Measurements from ENCODE around the gene ALG6.
"Not testable (repeated sequence)": the region's sequence is repeated elsewhere in the genome, so short reads cannot be mapped to it uniquely, and the experiment has no call there.

ALG6 gene

DNA sequence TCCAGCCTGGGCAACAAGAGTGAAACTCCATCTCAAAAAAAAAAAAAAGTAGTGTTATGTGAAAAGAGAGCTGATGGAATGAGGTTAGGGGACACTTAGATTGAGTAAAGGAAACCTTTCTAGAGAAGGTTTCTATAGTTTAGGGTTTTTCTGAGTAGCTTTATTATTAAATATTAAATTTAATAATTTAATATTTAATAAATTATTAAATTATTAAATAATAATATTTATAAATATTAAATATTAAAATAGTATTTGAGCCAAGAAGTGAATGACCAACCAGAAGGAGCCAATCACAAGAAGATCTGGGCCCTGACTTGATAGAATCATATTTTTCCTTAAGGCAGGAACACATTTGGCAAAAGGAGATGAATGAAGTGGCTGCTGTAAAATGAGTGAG lies 50.7 kb downstream of the ALG6 start:
- DNase-seq: no peak

DNA sequence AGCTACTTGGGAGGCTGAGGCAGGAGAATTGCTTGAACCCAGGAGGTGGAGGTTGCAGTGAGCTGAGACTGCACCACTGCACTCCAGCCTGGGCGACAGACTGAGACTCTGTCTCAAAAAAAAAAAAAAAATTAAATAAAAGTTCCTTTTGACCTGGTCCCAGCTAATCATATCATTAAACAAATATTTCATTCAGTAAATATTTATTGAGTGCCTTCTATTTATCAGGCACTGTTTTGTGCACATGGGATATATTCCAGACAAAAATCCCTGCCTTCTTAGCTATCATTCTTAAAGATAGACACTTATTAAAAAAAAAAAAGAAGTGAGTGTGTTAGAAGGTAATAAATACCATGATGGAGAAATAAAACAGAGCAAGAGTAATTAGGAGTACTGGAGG lies 53.3 kb downstream of the ALG6 start:
- not testable (repeated sequence) for DNase-seq

DNA sequence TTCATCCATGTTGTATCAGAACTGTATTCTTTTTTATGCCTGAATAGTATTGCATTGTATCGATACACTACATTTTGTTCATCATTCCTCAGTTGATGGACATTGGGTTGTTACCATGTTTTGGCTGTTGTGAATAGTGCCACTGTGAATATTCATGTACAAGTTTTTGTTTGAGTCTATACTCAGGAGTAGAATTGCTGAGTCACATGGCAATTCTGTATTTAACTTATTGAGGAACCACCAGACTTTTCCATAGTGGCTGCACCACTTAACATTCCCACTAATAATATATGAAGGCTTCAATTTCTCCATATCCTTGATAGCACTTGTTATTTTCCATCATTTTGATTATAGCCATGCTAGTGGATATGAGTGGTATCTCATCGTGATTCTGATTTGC lies 56.2 kb downstream of the ALG6 start:
- DNase-seq: no peak

DNA sequence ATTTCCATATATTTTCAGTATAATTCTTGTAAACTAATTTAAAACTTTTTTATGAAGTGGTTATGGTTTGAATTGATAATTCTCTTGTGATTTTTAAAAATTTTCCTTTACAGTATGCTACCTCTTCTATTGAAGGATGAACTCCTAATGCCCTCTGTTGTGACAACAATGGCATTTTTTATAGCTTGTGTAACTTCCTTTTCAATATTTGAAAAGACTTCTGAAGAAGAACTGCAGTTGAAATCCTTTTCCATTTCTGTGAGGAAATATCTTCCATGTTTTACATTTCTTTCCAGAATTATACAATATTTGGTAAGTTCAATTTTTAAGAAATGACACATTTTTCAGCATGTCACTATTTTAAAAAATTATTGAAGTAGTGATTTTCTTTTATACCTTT lies 61.4 kb downstream of the ALG6 start:
- DNase-seq: no peak

DNA sequence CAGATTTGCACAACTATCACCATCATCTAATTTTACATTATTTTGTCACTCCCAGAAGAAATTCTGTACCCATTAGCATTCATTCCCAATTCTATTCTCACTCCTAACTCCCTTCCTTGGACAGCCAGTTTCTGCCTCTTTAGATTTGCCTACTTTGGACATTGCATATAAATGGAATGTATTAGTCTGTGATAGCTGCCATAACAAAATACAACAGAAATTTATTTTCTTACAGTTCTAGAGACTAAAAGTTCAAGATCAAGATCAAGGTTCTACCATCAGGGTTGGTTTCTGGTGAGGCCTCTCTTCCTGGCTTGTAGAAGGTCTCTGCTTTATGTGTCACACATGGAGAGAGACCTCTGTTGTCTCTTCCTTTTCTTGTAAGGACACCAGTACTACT lies 61.9 kb downstream of the ALG6 start:
- DNase-seq: no peak

DNA sequence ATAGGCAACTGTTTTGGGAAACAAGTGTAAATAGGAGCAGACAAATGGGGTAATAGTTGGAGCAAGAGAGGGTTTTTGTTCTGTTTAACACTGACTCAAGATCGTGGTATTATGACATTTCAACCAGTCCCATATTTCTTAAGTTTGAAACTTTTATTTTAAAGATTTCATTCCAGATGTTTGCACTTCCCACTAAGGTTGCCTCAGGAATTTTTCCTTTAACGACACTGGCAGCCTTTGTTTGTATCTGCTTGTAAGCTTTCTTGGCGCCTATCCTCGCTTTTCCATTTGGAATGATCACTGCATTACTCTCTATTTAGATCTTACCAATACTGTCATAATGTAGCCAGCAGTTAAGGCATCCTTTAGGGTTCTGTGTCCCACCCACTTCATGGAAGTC lies 67.7 kb downstream of the ALG6 start:
- DNase-seq: no peak

DNA sequence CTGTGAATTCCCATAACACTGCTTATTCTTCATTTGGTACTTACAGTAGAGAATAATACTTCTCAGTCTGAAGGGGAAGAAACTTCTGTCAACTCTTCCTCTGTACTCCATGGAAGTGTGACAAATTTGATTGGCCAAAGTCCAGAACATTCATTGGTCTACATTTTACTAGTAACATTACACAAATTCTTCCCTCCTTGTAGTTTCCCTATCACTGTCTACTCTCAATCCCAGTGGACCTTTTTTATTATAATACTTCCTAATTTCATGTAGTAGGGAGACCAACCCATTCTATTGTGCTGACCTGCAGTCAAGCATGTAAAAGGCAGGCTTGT lies 74.7 kb downstream of the ALG6 start:
- no peak for DNase-seq

DNA sequence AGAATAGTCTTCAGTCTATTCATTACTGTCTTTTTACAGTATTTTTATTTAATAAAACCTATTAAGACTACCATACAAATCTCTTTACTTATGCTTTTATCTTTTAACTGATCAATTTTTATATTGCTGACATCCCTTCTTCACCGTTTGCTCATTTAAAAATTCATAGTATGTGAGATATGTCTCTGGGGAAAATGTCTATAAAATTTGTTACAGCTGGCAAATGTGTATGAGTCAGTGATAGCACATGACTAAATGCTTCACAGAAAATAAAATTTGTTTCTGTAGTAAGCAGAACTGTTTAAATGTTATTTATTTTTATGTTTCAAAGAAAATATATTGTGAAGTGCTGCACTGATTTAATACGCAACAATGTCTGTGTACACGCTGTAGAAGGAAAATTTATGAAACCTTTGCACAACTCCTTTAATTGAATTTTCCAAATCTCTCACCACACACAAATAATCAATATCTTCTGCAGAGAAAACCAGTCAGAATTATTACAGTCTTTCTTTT lies 81.4 kb downstream of the ALG6 start:
- no peak for DNase-seq

DNA sequence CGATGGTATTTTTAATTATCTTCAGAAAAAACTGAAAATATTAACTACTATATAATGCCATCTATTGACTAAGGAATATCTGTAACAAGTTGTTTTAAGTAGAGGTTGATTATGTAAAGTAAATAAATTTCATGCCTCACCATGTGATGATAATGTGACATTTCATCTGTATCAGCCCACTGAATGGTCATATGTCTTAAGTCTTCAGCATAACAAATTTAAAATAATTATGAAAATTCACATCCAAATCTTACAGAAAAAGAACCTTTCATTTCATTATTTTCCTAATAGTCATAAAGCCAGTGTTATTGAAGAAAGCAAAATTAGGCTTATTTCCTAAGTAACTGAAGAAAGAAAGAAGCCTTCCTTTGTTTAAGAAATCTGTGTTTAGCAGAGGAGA lies 83.0 kb downstream of the ALG6 start:
- no peak for DNase-seq

DNA sequence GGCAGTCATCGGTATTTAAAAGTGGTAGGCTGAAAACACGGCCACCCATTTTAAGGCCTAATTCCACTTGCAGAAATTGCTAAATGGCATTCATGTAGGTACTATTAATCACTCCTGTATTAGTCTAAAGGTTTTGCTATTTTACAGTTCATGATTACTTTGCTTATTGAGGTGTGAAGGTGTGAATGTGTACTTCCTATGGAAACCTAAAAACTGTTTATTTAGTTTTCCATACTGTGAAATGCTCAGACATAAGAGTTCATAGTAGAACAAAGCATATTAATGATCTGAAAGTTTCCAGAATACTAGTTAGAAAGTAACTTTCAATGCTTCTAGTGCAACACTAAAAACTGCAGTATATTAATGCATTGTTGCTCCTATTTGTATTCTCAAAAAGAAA lies 85.8 kb downstream of the ALG6 start:
- DNase-seq: no peak

DNA sequence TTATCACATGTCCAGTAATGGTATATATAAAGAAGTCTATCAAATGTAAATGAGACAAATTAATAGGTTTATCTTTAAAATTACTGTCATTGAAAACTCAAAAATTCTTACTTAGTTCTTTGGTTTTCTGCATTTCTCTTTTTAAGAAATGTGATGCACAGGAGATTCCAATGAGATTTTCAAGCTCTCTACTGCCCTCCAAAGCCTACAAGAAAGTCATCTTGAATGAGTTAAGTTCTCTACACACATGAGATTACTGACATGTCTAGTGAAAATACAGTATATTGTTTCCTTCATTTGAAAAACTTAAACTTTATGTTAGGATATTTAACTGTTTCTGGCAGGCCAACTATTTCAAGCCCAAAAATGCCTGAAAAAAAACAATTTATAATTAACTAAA lies 86.8 kb downstream of the ALG6 start:
- DNase-seq: no peak

DNA sequence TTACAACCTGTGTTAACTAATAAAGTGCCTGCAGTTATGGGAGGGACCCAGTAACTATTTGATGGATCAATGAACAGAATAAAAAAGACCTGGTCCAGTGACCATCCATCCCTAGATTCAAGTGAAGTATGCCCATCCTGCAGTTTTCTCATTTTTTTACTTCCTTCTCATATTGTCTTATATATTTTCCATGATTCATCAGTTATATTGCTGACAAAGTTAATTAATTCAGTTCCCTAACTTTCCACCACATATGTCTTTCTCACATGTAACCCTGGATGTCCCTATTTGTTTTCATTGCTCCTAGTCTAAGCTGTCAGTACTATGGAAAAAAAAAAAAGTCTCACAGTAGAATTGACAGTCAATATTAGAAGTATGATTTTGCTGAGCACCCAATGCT lies 91.3 kb downstream of the ALG6 start:
- DNase-seq: no peak

DNA sequence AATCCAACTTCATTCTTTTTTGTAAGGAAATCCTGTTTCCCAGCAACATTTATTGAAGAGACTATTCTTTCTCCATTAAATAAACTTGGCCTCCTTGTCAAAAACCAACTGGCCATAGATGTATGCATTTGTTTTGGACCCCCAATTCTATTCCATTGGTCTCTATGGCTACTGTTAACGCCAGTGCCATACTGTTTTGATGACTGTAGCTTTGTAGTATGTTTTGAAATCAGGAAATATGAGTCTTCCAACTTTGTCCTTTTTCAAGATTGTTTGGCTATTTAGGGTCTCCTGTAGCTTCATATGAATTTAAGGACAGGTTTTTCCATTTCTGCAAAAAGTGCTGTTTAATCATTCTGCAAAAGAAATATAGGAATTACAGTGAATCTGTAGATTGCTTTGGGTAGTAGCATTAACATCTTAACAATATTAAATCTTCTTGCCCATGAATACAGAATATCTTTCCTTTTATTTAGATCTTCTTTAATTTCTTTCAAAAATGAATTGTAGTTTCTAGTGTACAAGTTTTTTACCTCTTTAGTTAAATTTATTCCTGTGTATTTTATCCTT lies 94.3 kb downstream of the ALG6 start:
- no peak for DNase-seq

DNA sequence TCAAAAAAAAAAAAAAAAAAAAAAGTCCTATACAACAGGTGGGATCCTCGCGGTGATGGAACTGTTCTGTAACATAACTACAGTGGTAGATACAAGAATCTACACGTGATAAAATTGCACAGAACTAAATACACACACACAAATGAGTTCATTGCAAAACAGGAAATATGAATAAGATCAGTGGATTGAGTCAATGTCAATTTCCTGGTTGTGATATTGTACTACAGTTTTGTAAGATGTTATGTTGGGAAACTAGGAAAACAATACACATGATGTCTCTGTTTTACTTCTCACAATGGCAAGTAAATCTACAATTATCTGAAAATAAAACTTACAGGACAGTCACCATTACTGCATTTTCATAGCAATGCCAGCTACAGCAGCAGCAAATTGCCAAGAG lies 95.8 kb downstream of the ALG6 start:
- no peak for DNase-seq

DNA sequence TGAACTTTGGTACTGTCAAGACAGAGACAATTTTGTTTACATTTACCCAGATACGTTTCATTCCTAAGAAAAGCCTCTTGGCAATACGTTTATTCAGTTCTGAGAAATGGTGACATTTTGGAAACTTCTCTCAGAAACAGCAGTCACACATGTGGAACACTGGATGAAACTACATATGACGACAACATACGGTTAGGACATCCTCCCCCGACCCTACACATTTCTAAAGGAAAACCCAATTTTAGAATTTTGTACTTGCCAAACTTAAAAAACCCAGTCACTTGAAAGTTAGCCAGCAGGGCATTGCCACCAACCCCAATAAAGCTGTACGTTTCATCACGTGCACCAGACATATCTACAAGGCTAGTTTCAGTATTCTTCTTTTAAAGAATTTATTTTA lies 98.8 kb downstream of the ALG6 start:
- DNase-seq: no peak

DNA sequence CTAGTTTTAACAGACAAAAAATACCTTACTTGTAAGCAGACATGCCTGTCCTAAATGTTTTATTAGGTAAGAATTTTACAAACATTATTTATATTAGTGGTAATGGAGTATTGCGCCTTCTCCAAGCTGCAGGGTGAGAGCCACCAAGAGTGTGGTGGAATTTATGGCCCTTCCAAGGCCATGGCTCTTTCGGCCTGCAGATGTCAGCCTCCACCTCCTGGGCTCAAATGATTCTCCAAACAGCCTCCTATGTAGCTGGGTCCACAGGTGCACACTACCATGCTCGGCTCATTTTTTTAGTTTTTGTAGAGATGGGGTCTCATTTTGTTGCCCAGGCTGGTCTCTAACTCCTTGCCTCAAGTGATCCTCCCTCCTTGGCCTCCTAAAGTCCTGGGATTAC lies 99.3 kb downstream of the ALG6 start:
- no peak for DNase-seq

DNA sequence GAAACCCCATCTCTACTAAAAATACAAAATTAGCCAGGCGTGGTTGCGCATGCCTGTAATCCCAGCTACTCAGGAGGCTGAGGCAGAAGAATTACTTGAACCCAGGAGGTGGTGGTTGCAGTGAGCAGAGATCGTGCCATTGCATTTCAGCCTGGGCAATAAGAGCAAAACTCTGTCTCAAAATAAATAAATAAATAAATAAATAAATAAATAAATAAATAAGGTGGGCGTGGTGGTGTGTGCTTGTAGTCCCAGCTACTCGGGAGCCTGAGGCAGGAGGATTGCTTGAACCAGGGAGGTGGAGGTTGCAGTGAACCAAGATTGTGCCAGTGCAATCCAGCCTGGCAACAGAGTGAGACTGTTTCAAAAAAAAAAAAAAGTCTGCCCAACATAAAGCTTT lies 101.3 kb downstream of the ALG6 start:
- not testable (repeated sequence) for DNase-seq

DNA sequence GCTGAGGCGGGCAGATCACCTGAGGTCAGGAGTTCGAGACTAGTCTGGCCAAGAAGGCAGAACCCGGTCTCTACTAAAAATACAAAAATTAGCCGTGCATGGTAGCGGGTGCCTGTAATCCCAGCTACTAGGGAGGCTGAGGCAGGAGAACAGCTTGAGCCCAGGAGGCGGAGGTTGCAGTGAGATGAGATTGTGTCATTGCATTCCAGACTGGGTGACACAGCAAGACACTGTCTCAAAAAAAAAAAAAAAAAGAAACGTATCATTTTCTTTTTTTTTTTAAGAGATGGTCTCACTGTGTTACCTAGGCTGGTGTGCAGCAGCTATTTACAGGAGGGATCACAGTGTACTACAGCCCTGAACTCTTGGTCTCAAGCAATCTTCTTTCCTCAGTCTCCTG lies 108.3 kb downstream of the ALG6 start:
- no peak for DNase-seq

DNA sequence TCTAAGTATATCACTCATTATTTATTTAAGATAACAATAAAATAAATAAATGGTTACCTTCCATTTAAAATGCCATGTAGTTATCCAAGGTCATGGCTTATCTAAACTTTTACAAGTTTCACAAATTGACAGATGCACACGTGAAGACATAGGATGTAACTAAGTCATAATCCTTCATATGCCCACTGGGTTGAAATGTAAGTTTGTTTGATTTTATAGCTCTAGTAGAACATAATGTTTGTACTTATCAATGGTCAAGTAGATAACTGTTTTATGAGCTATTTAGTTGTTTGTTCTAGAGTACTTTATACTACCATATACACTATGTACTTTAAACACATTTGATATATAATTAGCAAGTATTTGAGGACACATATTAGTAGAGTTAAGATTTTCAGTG lies 112.6 kb downstream of the ALG6 start:
- DNase-seq: no peak

DNA sequence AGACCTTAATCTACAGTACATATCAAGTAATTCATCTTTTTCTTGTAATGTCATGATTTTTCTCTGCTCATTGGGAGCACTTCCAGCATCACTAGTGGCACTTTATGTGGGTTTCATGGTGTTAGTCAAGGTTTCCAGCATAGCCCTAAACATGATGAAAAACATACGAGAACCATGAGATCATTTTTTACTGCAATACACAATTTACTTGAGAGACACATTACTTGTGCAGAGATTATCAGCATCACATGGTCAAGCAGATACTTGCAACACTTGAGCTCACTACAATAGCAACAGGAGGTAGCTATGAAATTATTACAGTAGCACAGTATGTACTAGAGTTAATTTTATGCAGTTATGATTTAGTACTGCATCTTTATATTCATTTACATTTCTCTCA lies 119.2 kb downstream of the ALG6 start:
- no peak for DNase-seq

DNA sequence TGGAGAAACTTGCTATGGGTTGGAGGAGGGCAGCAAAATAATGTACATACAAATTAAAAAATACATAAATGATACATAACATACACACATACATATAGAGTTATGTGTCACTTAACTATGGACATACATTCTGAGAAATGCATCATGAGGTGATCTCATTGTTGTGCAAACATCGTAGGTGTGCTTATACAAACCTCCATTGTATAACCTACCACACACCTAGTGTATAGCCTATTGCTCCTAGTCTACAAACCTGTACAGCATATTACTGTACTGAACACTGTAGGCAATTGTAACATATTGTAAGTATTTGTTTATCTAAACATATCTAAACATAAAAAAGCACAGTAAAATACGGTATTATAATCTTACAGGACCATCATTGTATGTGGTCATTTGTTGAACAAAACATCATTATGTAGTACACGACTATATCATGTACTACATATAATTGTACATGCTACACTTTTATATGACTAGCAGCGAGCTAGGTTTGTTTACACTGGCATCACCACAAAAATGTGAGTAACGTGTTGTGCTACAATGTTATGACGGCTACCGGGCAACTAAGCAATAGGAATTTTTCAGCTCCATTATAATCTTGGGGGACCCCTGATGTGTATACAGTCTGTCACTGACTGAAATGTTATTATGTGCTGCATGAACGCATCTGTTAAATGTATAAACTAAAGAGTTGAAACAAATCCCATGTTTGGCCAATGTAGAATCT lies 120.1 kb downstream of the ALG6 start:
- no peak for DNase-seq

Measured in midbrain (tissue), 1 donor.